Measurements from ENCODE around the gene SPRY4. TPM values are rescaled to one million over a fixed set of nuclear protein-coding genes. Genes with fewer than 3 reads are reported as not detected.

Gene SPRY4
- total and polyA plus RNA-seq, 2 of the 8 experiments (the other 6 are each of a cell fraction or from before 2014, with no cell fraction given), result 59.1 to 113 TPM

DNA sequence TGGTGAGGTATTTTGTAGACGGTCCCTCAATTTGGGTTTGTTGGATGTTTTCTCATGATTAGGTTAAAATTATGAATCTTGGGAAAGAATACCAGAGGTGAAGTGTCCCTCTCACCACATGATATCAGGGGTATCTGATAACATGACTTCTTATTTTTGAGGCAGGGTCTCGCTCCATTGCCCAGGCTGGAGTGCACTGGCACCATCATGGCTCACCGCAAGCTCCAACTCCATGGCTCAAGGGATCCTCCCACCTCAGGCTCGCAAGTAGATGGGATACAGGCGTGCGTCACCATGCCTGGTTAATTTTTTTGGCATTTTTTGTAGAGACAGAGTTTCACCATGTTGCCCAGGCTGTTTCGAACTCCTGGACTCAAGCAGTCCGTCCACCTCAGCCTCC, 24.1 kb downstream of the SPRY4 start (continued):
- TF ChIP-seq, protein P1, sequence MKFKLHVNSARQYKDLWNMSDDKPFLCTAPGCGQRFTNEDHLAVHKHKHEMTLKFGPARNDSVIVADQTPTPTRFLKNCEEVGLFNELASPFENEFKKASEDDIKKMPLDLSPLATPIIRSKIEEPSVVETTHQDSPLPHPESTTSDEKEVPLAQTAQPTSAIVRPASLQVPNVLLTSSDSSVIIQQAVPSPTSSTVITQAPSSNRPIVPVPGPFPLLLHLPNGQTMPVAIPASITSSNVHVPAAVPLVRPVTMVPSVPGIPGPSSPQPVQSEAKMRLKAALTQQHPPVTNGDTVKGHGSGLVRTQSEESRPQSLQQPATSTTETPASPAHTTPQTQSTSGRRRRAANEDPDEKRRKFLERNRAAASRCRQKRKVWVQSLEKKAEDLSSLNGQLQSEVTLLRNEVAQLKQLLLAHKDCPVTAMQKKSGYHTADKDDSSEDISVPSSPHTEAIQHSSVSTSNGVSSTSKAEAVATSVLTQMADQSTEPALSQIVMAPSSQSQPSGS (IDR thresholded peaks at IDR 0.05; ENCODE audit: low read length), result no peak
- no peak for TF ChIP-seq EGR1 (IDR thresholded peaks at IDR 0.05; ENCODE audit: borderline replicate concordance, low read depth, low read length)
- no peak for TF ChIP-seq BCL11A (IDR thresholded peaks at IDR 0.05; ENCODE audit: low read depth in 2 of 2, low read length in 2 of 2)
- TF ChIP-seq JUN (IDR thresholded peaks at IDR 0.05; ENCODE audit: low read depth, low read length), result no peak
- TF ChIP-seq SIRT6 (IDR thresholded peaks at IDR 0.05; ENCODE audit: low read length), result no peak
- TF ChIP-seq BACH1 (IDR thresholded peaks at IDR 0.05; ENCODE audit: low read length), result no peak
- no peak for TF ChIP-seq KDM4A (IDR thresholded peaks at IDR 0.05; ENCODE audit: low read depth, low read length, severe bottlenecking)

Measured in H1 (cell line).